ENCODE results near the gene LRIG1.
A peak's percentile ranks its signal among the peaks of the same experiment; 100 is the strongest.
"Not testable (repeated sequence)": the region's sequence is repeated elsewhere in the genome, so short reads cannot be mapped to it uniquely, and the experiment has no call there.

LRIG1 gene

GRCh38 chr3:66441129-66441528, 59.7 kb downstream of the LRIG1 start:
- DNase-seq (ENCODE audit: low read depth), result peak; percentile 72

DNA sequence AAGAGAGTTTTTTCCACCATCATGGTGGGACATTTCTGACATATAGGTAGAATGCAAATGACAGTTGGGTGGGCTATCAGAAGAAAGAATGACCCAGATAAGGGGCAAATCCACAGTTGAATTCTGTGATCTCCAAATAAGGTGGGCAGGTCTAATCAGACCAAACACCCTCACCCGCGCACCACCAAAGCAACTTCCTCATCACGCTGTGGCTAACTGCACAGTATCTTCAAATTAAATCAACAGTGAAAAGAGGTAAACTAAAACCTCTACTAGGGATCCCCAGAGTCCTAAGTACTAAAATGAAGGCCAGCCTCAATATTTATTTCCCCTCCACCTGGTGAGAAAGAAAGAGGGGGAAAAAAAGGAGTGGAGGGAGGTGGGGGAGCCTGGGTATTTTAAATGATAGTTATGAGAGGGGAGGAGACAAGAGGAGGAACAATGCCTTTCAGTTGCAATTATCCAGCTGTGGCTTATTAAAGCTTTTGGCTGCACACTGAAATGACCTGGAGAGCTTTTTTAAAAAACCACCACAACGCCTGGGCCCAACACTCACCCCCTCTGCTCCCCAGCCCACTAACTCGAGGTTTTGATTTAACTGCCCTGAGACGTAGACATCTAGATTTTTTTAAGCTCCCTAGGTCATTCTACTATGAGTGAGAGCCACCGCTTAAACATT, 61.0 kb downstream of the LRIG1 start:
- DNase-seq (ENCODE audit: low read depth), result no peak

DNA sequence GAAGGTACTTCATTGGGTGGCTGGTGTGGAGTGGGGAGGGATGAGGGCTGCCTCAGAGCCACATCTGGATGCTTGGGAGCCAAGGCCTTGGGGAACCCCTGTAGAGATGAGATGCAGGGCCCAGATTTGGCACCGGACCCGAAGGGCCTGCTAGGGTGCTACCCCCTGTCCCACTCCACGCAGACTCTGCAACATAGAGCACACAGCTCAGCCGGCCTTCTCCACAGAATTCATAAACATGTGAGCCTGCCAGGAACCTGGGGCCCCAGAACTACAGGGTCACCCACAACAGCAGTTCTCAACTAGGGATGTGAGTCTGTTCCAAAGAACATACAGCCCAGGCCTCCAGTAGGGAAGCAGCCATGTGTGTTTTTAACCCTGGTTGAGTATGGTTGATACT, 62.8 kb downstream of the LRIG1 start:
- no peak for DNase-seq (ENCODE audit: low read depth)

GRCh38 chr3:66437341-66437929, 63.4 kb downstream of the LRIG1 start:
- DNase-seq (ENCODE audit: low read depth), result no peak

- DNase-seq (ENCODE audit: low read depth), result no peak
Measured at GRCh38 chr3:66435989-66436388, 64.8 kb downstream of the LRIG1 start.

- DNase-seq (ENCODE audit: low read depth), result no peak
Measured at GRCh38 chr3:66434726-66435125, 66.1 kb downstream of the LRIG1 start.

GRCh38 chr3:66433522-66433782, 67.4 kb downstream of the LRIG1 start:
- DNase-seq (ENCODE audit: low read depth), result no peak

DNA sequence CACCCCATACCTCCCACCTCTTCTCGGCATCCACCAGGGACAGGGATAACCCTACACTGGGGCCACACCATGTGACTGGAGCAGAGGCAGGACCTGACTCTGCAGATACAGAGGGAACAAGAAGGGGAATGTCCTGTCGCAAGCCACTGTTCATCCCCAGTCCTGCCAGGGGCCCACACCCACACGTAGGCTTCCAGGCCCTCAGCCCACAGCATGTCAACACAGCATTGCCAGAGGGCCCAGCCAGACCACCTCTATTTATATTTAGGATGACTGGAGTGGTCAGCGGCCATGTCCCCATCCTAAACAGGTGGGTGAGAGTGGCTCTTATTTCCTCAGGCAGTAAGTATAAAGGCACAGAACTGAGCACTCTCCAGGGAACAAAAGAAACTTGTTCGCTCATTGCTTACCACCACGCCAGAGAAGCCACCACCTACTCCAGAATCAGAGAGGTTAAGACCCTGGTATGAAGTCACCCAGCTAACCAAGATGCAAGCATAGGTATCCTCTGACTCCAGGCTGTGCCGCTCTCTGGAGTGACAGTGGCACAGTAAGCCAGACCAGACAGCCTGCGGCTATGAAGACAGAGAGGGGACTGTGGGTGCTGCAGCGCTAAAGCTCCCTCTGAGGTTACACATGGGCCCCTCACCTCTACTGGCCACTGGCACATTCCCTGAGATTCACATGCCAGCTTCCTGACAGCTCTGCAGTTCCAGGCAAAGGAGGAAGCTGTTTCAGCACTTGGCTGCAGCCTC, 67.9 kb downstream of the LRIG1 start:
- no peak for DNase-seq (ENCODE audit: low read depth)

- DNase-seq (ENCODE audit: low read depth), result no peak
Measured at GRCh38 chr3:66432041-66432766, 68.6 kb downstream of the LRIG1 start.

GRCh38 chr3:66431494-66431893, 69.3 kb downstream of the LRIG1 start:
- DNase-seq (ENCODE audit: low read depth), result peak; percentile 86

- DNase-seq (ENCODE audit: low read depth), result no peak
Measured at GRCh38 chr3:66430876-66431275, 69.9 kb downstream of the LRIG1 start.

DNA sequence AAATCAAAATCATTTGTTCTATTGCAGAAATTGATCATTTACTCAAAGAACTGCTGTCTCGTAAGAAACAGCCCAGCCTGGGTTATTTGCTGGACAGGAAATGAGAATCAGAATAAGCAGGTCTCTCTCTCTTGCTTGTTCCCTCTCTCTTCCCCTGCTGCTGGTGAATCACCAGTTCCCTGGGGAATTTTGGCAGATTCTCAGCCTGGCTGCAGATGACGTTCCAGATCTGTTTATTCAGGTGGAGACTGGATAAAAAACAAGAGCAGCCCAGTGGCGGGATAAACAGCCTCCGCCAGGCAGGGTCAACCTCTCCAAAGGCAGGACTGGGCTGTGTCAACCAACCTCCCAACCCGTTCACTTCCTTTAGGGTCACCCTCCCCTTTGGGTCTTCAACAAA, 72.1 kb downstream of the LRIG1 start:
- DNase-seq (ENCODE audit: low read depth), result peak; percentile 98

- no peak for DNase-seq (ENCODE audit: low read depth)
Measured at GRCh38 chr3:66427951-66428474, 72.8 kb downstream of the LRIG1 start.

- no peak for DNase-seq (ENCODE audit: low read depth)
Measured at GRCh38 chr3:66427352-66427751, 73.5 kb downstream of the LRIG1 start.

- no peak for DNase-seq (ENCODE audit: low read depth)
Measured at GRCh38 chr3:66426135-66426534, 74.7 kb downstream of the LRIG1 start.

- DNase-seq (ENCODE audit: low read depth), result no peak
Measured at GRCh38 chr3:66425576-66426114, 75.2 kb downstream of the LRIG1 start.

- DNase-seq (ENCODE audit: low read depth), result no peak
Measured at GRCh38 chr3:66425032-66425431, 75.8 kb downstream of the LRIG1 start.

GRCh38 chr3:66423791-66424190, 77.0 kb downstream of the LRIG1 start:
- peak; percentile 82 for DNase-seq (ENCODE audit: low read depth)

- DNase-seq (ENCODE audit: low read depth), result not testable (repeated sequence)
Measured at GRCh38 chr3:66421893-66422292, 78.9 kb downstream of the LRIG1 start.

DNA sequence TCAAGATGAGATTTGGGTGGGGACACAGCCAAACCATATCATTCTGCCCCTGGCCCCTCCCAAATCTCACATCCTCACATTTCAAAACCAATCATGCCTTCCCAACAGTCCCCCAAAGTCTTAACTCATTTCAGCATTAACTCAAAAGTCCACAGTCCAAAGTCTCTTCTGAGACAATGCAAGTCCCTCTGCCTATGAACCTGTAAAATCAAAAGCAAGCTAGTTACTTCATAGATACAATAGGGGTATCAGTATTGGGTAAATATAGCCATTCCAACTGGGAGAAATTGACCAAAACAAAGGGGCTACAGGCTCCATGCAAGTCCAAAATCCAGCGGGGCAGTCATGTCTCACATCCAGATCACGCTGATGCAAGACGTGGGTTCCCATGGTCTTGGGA, 79.7 kb downstream of the LRIG1 start:
- DNase-seq (ENCODE audit: low read depth), result not testable (repeated sequence)

- no peak for DNase-seq (ENCODE audit: low read depth)
Measured at GRCh38 chr3:66419036-66419435, 81.8 kb downstream of the LRIG1 start.

DNA sequence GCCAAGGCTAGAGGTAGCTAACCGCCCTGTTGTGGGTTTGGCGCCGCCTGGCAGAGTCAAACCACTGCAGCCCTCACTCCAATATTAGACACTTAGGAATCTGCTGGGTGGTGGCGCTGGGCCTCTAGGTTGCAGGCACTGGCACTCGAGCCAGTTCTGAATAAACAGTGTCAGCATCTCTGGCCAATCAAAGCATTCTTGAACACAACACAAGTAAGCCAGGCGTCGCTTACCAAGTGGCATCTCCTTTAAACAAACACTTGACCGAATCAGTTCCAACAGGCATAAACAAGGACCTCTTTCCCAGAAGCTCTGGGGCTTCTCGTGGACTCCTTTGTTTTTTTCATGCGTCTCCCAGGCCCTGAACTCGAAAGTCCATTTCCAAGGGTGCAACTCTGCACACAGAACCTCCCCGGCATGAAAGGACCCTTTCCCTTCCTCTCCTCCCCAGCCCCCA, 82.3 kb downstream of the LRIG1 start:
- DNase-seq (ENCODE audit: low read depth), result no peak
